Measurements from ENCODE around the gene EFTUD2. TPM values are rescaled to one million over a fixed set of nuclear protein-coding genes. Genes with fewer than 3 reads are reported as not detected.

EFTUD2 gene
- total RNA-seq, 1 experiment from 2014 or later = 119 TPM

DNA sequence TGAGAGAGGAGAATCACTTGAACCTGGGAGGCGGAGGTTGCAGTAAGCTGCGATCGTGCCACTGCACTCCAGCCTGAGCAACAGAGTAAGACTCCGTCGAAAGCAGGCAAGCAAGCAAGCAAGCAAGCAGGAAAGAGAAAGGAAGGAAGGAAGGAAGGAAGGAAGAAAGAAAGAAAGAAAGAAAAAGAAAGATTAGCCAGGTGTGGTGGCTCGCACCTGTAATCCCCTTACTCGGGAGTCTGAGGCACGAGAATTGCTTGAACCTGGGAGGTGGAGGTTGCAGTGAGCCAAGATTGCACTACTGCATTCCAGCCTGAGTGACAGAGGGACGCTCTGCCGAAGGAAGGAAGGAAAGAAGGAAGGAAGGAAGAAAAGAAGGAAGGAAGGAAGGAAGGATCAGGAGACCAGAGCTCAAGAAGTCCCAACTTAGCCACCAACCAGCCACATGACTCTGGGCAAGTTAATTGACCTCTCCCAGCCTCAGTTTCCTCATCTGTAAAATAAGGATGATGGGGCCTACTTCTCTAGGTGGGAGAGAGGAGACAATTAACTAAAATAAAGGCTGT is 9.6 kb upstream of the EFTUD2 start:
- ChIA-PET CTCF (interaction anchor here (1.0 to 1.9 kb wide), 2 partner anchors 9 to 11 kb away, joined by 4 to 17 read pairs; no protein-coding TSS in a partner anchor), POLR2A (interaction anchor here (0.6 to 3.3 kb wide), 4 partner anchors 9 to 240 kb away, joined by 3 to 21 read pairs (median 5); partner anchors contain the start of genes EFTUD2, HEXIM1 and NMT1)
- intact Hi-C loops (cut with micrococcal nuclease) = loop anchor here (10.0 kb wide), 1 partner anchor 186 kb away; no protein-coding TSS in a partner anchor
- Mint-ChIP-seq H3K4me1 (ENCODE audit: insufficient read depth, unreplicated experiment) (peaks cover 32% of the 10 kb centered on the region), H3K9me3 (ENCODE audit: unreplicated experiment) (no peaks in the 10 kb centered on the region), H3K4me3 (ENCODE audit: unreplicated experiment) (no peak overlapping the region), H3K27ac (ENCODE audit: low read depth, unreplicated experiment) (no peak overlapping the region), H3K36me3 (ENCODE audit: insufficient read depth, unreplicated experiment) (no peaks in the 10 kb centered on the region), H3K27me3 (ENCODE audit: insufficient read depth, unreplicated experiment) (no peaks in the 10 kb centered on the region)
- TF ChIP-seq, protein P1, sequence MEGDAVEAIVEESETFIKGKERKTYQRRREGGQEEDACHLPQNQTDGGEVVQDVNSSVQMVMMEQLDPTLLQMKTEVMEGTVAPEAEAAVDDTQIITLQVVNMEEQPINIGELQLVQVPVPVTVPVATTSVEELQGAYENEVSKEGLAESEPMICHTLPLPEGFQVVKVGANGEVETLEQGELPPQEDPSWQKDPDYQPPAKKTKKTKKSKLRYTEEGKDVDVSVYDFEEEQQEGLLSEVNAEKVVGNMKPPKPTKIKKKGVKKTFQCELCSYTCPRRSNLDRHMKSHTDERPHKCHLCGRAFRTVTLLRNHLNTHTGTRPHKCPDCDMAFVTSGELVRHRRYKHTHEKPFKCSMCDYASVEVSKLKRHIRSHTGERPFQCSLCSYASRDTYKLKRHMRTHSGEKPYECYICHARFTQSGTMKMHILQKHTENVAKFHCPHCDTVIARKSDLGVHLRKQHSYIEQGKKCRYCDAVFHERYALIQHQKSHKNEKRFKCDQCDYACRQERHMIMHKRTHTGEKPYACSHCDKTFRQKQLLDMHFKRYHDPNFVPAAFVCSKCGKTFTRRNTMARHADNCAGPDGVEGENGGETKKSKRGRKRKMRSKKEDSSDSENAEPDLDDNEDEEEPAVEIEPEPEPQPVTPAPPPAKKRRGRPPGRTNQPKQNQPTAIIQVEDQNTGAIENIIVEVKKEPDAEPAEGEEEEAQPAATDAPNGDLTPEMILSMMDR (IDR thresholded peaks at IDR 0.05; ENCODE audit: unreplicated experiment) = no peak
- BruUV-seq (replicated peaks) = no TSS peak
- DNase-seq (ENCODE audit: unreplicated experiment) = no peak

DNA sequence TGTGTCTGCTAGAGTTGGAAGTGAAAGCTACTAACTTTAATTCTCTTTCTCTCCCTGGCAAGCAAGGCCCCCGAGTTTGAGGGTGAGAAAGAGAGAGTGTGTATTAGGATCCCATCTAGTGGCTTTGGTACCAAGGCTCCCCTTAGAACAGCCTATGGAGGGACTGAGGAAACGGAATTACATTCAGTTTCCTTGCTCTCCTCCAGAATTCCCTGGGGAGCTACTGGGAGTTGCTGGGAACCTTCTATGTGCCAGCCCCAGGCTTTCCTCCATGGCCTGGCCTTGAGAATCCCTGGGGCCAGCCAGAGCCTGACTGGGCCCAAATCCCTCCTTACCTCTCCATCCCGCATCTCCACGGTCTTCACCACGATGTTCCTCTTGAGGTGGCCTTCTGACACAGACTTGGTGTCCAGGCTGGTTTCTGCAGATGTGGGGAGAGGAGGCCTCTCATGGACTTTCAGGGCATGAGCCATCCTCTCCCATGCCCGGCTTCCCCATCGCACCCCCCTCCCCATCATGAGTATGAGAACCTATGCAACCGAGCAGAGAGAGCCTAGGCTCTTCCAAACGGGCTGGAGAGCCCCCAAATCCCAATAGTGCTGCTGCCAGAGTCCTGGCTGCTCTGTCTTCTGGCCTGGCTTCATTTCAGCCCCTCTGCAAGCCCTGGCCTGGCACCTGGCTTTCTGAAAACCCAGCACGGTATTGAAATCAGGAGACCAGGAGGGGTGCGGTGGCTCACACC is 8.7 kb upstream of the EFTUD2 start:
- Mint-ChIP-seq H3K9me3 (ENCODE audit: unreplicated experiment) (no peaks in the 10 kb centered on the region), H3K36me3 (ENCODE audit: insufficient read depth, unreplicated experiment) (no peaks in the 10 kb centered on the region), H3K27ac (ENCODE audit: low read depth, unreplicated experiment) (no peak overlapping the region), H3K4me3 (ENCODE audit: unreplicated experiment) (no peak overlapping the region), H3K4me1 (ENCODE audit: insufficient read depth, unreplicated experiment) (peaks cover 26% of the 10 kb centered on the region), H3K27me3 (ENCODE audit: insufficient read depth, unreplicated experiment) (no peaks in the 10 kb centered on the region)
- intact Hi-C loops (cut with micrococcal nuclease) = loop anchor here (10.0 kb wide), 1 partner anchor 187 kb away; no protein-coding TSS in a partner anchor
- no peak for DNase-seq (ENCODE audit: unreplicated experiment)
- TF ChIP-seq, protein P1 (IDR thresholded peaks at IDR 0.05; ENCODE audit: unreplicated experiment) = no peak
- ChIA-PET POLR2A (interaction anchor here (0.6 to 3.3 kb wide), 2 partner anchors 8 to 241 kb away, joined by 3 to 21 read pairs; partner anchors contain the start of genes EFTUD2 and HEXIM1), CTCF (interaction anchor here (0.9 to 1.1 kb wide), 2 partner anchors 10 to 227 kb away, joined by 3 read pairs; partner anchors contain the start of gene ACBD4)
- BruUV-seq (replicated peaks) = no TSS peak

DNA sequence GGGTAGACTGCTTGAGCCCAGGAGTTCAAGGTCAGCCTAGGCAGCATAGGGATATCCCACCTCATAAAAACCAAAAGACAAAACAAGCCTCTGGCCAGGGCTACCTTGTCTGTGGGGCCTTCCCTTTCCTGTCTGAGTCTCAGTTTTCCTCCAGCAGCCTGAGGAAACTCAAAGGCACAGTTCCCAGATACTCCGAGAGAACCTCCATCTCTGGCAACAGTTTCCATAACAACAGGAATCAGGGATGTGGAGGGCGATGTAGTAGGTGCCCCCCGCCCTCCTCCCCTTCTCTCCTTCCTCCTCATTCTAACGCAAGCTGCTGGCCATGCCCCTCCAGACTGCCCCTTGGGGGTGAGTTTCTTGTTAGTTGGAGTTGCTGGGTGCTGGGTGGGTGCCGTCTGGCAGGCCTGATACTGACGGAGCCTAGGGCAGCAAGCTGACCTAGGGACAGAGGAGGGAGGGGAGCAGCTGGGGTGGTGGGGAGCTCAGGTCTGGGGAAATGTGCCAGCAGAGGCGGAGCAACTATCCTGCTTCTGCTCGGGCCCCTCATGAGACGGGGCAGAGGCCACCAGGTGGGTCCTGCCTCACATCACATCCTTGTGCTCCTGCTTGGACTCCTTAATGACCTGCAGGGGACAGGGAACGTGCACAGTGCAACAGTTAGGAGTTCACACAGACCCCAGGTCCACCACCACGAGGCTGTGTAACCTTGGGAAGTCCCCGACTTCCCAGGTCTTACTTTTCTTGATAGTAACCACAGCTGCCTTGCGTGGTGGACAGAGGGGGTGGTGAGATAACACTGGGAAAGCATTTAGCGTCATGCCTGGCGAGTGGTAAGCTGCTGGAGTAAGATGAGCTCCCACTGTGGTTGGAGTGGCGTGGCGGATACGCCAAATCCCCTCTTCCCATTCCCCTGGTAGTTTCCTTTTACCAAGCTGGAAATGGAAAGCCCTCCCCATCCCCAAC is 7.8 kb upstream of the EFTUD2 start:
- Mint-ChIP-seq H3K4me1 (ENCODE audit: insufficient read depth, unreplicated experiment) (peaks cover 27% of the 10 kb centered on the region), H3K4me3 (ENCODE audit: unreplicated experiment) (no peak overlapping the region), H3K9me3 (ENCODE audit: unreplicated experiment) (no peaks in the 10 kb centered on the region), H3K36me3 (ENCODE audit: insufficient read depth, unreplicated experiment) (no peaks in the 10 kb centered on the region), H3K27me3 (ENCODE audit: insufficient read depth, unreplicated experiment) (no peaks in the 10 kb centered on the region), H3K27ac (ENCODE audit: low read depth, unreplicated experiment) (no peak overlapping the region)
- CTCF ChIA-PET = interaction anchor here (0.9 to 1.1 kb wide), 3 partner anchors 11 to 291 kb away, joined by 3 to 4 read pairs (median 3); partner anchors contain the start of gene ACBD4
- no peak for DNase-seq (ENCODE audit: unreplicated experiment)
- intact Hi-C loops (cut with micrococcal nuclease) = loop anchor here (10.0 kb wide), 1 partner anchor 188 kb away; no protein-coding TSS in a partner anchor
- POLR2A ChIA-PET = interaction anchor here (0.5 to 3.3 kb wide), 2 partner anchors 7 to 115 kb away, joined by 3 to 21 read pairs; partner anchors contain the start of gene EFTUD2
- no TSS peak for BruUV-seq (replicated peaks)
- TF ChIP-seq, protein P1 (IDR thresholded peaks at IDR 0.05; ENCODE audit: unreplicated experiment) = no peak
